Measurements from ENCODE around the gene HSD17B14. TPM values are rescaled to one million over a fixed set of nuclear protein-coding genes. Genes with fewer than 3 reads are reported as not detected.

The HSD17B14 gene
- total RNA-seq, result 5.9 and 14.9 TPM in 2 replicates

GRCh38 chr19:48836089-48837017 lies at the start of gene HSD17B14:
TSS of gene HSD17B14 (minus strand) at chr19:48836491. CDS start at chr19:48836411, 80 bp downstream.

GRCh38 chr19:48872182-48872883 lies 36.0 kb upstream of the HSD17B14 start, which contains the start of gene PPP1R15A:
TSS of gene PPP1R15A (plus strand) at chr19:48872421. CDS start at chr19:48873234, 813 bp downstream.

DNA sequence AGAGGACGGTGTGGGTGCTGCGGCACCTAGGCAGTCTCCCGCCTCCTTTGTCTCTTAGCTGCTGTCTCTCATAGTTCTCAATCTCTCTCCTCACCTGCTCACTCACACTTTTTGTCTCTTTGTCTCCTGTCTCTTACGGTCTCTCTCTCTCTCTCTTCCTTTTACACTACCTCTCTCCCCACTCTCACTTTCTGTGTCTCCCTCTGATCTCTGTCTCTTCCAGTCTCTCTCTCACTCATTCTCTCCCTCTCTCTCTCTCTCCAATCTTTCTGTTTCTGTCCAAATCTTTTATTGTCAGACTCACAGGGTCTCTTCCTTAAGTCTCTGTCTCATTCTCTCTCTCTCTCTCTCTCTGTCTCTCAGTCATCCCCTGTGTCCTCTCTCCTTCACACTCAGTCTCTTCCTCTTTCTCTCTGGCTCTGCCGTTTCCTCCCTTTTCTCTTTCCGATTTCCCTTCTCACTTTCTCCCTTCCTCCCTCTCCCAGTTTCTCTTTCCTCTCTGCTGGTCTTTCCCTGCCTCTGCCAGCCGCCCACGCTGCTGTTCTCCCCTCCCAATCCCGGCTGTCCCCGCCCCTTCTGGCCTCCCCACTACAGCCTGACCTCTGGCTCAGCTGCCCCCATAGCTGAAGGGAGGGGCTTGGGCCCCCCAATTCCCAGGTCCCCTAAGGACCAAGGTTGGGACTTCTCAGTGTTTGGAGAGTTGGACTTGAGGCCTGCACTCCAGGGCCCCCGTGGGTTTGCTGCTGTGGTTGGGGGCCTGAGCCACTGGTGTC lies 32.0 kb upstream of the HSD17B14 start, which contains the start of gene PLEKHA4:
Gene PLEKHA4, minus strand, starts transcription at position 504 of the 773 bp plus-strand sequence. CDS start 997 bp downstream, outside the sequence.

Other genes with a start within 250 kb of the HSD17B14 start
- gene SPACA4, start 229.7 kb downstream of the HSD17B14 start, total RNA-seq, result not detected in 2 replicates
- gene FAM83E, start 221.4 kb downstream of the HSD17B14 start, total RNA-seq, result not detected in 2 replicates
- gene RPL18, start 217.3 kb downstream of the HSD17B14 start, total RNA-seq, result 2,965 and 4,008 TPM in 2 replicates
- gene SPHK2, start 217.0 kb downstream of the HSD17B14 start, total RNA-seq, result 10.4 and 15.2 TPM in 2 replicates
- 2.7 and 3.7 TPM in 2 replicates for gene DBP, start 199.1 kb downstream of the HSD17B14 start, total RNA-seq
- 2.5 and 2.6 TPM in 2 replicates for gene CA11, start 190.3 kb downstream of the HSD17B14 start, total RNA-seq
- gene NTN5, start 163.5 kb downstream of the HSD17B14 start, total RNA-seq, result 0.60 TPM in 1 of 2 replicates, not detected in the other
- gene FUT2, start 140.5 kb downstream of the HSD17B14 start, total RNA-seq, result not detected in 2 replicates
- gene MAMSTR, start 116.8 kb downstream of the HSD17B14 start, total RNA-seq, result 3.2 and 3.8 TPM in 2 replicates
- gene RASIP1, start 95.9 kb downstream of the HSD17B14 start, total RNA-seq, result 2.3 and 6.4 TPM in 2 replicates
- gene IZUMO1, start 89.6 kb downstream of the HSD17B14 start, total RNA-seq, result not detected in 2 replicates
- 0.17 and 1.8 TPM in 2 replicates for gene FUT1, start 83.8 kb downstream of the HSD17B14 start, total RNA-seq
- not detected in 2 replicates for gene FGF21, start 81.0 kb downstream of the HSD17B14 start, total RNA-seq
- 55.0 and 59.9 TPM in 2 replicates for gene BCAT2, start 25.5 kb downstream of the HSD17B14 start, total RNA-seq
- gene PLEKHA4, start 32.1 kb upstream of the HSD17B14 start, total RNA-seq, result 10.3 and 28.0 TPM in 2 replicates
- gene PPP1R15A, start 35.9 kb upstream of the HSD17B14 start, total RNA-seq, result 46.6 and 66.4 TPM in 2 replicates
- 0.09 TPM in 1 of 2 replicates, not detected in the other for gene TULP2, start 62.3 kb upstream of the HSD17B14 start, total RNA-seq
- gene NUCB1, start 63.8 kb upstream of the HSD17B14 start, total RNA-seq, result 322 and 497 TPM in 2 replicates
- gene DHDH, start 97.2 kb upstream of the HSD17B14 start, total RNA-seq, result 0.68 TPM in 1 of 2 replicates, not detected in the other
- 74.8 and 110 TPM in 2 replicates for gene BAX, start 118.4 kb upstream of the HSD17B14 start, total RNA-seq
- gene FTL, start 128.8 kb upstream of the HSD17B14 start, total RNA-seq, result 6,635 and 8,342 TPM in 2 replicates
- 39.2 and 79.2 TPM in 2 replicates for gene GYS1, start 156.8 kb upstream of the HSD17B14 start, total RNA-seq
- 100 and 106 TPM in 2 replicates for gene RUVBL2, start 157.4 kb upstream of the HSD17B14 start, total RNA-seq
- gene LHB, start 180.6 kb upstream of the HSD17B14 start, total RNA-seq, result not detected in 2 replicates
- gene CGB3, start 187.8 kb upstream of the HSD17B14 start, total RNA-seq, result not detected in 2 replicates
- gene CGB2, start 195.4 kb upstream of the HSD17B14 start, total RNA-seq, result not detected in 2 replicates
- not detected in 2 replicates for gene CGB1, start 200.4 kb upstream of the HSD17B14 start, total RNA-seq
- not detected in 2 replicates for gene CGB5, start 207.4 kb upstream of the HSD17B14 start, total RNA-seq
- gene CGB8, start 212.6 kb upstream of the HSD17B14 start, total RNA-seq, result not detected in 2 replicates
- gene CGB7, start 221.3 kb upstream of the HSD17B14 start, total RNA-seq, result 0.35 TPM in 1 of 2 replicates, not detected in the other
- gene NTF4, start 228.3 kb upstream of the HSD17B14 start, total RNA-seq, result 1.1 TPM in 1 of 2 replicates, not detected in the other
- gene KCNA7, start 236.2 kb upstream of the HSD17B14 start, total RNA-seq, result not detected in 2 replicates
- gene SNRNP70, start 249.0 kb upstream of the HSD17B14 start, total RNA-seq, result 109 and 117 TPM in 2 replicates

Measured in pericardium fibroblast (primary cell).